Endothelial cell of umbilical vein (primary cell): ENCODE data around the gene CDC7. TPM values are rescaled to one million over a fixed set of nuclear protein-coding genes. Genes with fewer than 3 reads are reported as not detected.

Experiments
- Bru-seq: library from RNA; stranded (reverse); fragments of 400-500 nt; gene quantifications from one replicate; lab custom pipeline; 2021; lab: Mats Ljungman, UMichigan
- BruChase-seq, 2 experiments: library from RNA; stranded (reverse); fragments of 400-500 nt; gene quantifications; one replicate each; lab custom pipeline; 2021; lab: Mats Ljungman, UMichigan
- BruUV-seq: library from RNA; stranded (reverse); fragments of 400-500 nt; replicated peaks from 2 replicates; lab custom pipeline; 2021; lab: Mats Ljungman, UMichigan
- CTCF ChIA-PET: fragments of 300-600, 350-600 bp; sonication (Branson Sonifier 250); formaldehyde crosslinking; loops from one replicate; lab custom pipeline; 2021; ENCODE audit warnings: antibody characterized with exemption, inconsistent platforms; lab: Charles Lee
- POLR2A ChIA-PET: fragments of 300-600, 350-600 bp; sonication (Branson Sonifier 250); formaldehyde crosslinking; loops from one replicate; lab custom pipeline; 2021; ENCODE audit warnings: antibody characterized with exemption, inconsistent platforms; lab: Charles Lee
- DNase-seq: peaks from one replicate; pipeline ENCODE4 v3.0.0-alpha.2; 2011; ENCODE audit warnings: low read depth, low spot score
- FAIRE-seq: peaks from 2 replicates; lab custom pipeline; 2011; peaks lifted over from hg19 to GRCh38; lab: Jason Lieb, UNC
- H2AFZ ChIP-seq: 2 replicates; pipeline ENCODE4 v1.6.0; 2012; ENCODE audit warnings: low read depth, low read length, control low read depth, inconsistent platforms
- H3K27ac ChIP-seq: 2 replicates; pipeline ENCODE4 v1.5.1; 2011; ENCODE audit warnings: low read depth, mild to moderate bottlenecking, control low read depth, low read length, moderate library complexity; ENCODE audit not compliant: insufficient read depth
- H3K27me3 ChIP-seq, 2 experiments: 2 replicates each; pipeline versions ENCODE4 v1.6.0 to v1.6.1; 2011; ENCODE audit warnings: low read length in 2 of 2, mixed read lengths in 1 of 2; ENCODE audit not compliant: control insufficient read depth in 2 of 2, insufficient read depth in 2 of 2
- H3K36me3 ChIP-seq, 2 experiments: 2 replicates in 1 of 2; 3 replicates in 1 of 2; pipeline ENCODE4 v1.5.1; 2011; ENCODE audit warnings: low read length in 2 of 2, mild to moderate bottlenecking in 1 of 2, moderate library complexity in 1 of 2; ENCODE audit not compliant: control insufficient read depth in 2 of 2, insufficient read depth in 2 of 2; ENCODE audit errors: extremely low read depth in 1 of 2
- H3K4me1 ChIP-seq: 3 replicates; pipeline ENCODE4 v1.5.1; 2011; ENCODE audit warnings: mild to moderate bottlenecking, low read length; ENCODE audit not compliant: control insufficient read depth, insufficient read depth; ENCODE audit errors: extremely low read depth
- H3K4me2 ChIP-seq: 2 replicates; pipeline ENCODE4 v1.6.1; 2011; ENCODE audit warnings: low read length, control low read depth, mixed read lengths; ENCODE audit not compliant: insufficient read depth
- H3K4me3 ChIP-seq, 3 experiments: fragments of 200-600 bp in 1 of 3; sonication (generic), shearing (Covaris generic) in 1 of 3; replicated peaks in 1 of 3; 2 replicates each; pipeline ENCODE4 v1.5.1; 2011 to 2016; ENCODE audit warnings: control low read depth in 3 of 3, low read length in 3 of 3, mild to moderate bottlenecking in 2 of 3, inconsistent platforms in 1 of 3, low read depth in 1 of 3, moderate library complexity in 1 of 3; ENCODE audit not compliant: insufficient read depth in 1 of 3
- H3K79me2 ChIP-seq: 2 replicates; pipeline ENCODE4 v1.6.0; 2012; ENCODE audit warnings: low read length, inconsistent platforms; ENCODE audit not compliant: control insufficient read depth, insufficient read depth
- H3K9ac ChIP-seq: replicated peaks from 2 replicates; pipeline ENCODE3; 2011; ENCODE audit warnings: low read length, control low read depth; ENCODE audit not compliant: insufficient read depth; ENCODE audit errors: extremely low read depth
- H3K9me1 ChIP-seq: replicated peaks from 3 replicates; pipeline ENCODE4 v1.6.0; 2011; ENCODE audit warnings: mild to moderate bottlenecking, low read length; ENCODE audit not compliant: control insufficient read depth, insufficient read depth; ENCODE audit errors: extremely low read depth
- H3K9me3 ChIP-seq: replicated peaks from 2 replicates; pipeline ENCODE4 v1.5.1; 2012; ENCODE audit warnings: low read length, inconsistent platforms; ENCODE audit not compliant: control insufficient read depth, insufficient read depth
- H4K20me1 ChIP-seq: replicated peaks from 2 replicates; pipeline ENCODE3; 2011; ENCODE audit warnings: mild to moderate bottlenecking, low read length; ENCODE audit not compliant: control insufficient read depth, insufficient read depth; ENCODE audit errors: extremely low read depth
- CTCF ChIP-seq, 2 donors: IDR thresholded peaks; 1 replicate in 1 of 2; 2 replicates in 1 of 2; pipeline ENCODE4 v1.5.1; 2011; ENCODE audit warnings: low read length in 2 of 2, mild to moderate bottlenecking in 2 of 2, moderate library complexity in 2 of 2, control low read depth in 1 of 2, inconsistent platforms in 1 of 2, low read depth in 1 of 2; ENCODE audit not compliant: insufficient read depth in 1 of 2; ENCODE audit errors: extremely low read depth in 1 of 2
- EZH2 ChIP-seq: IDR thresholded peaks from 2 replicates; pipeline ENCODE4 v1.6.1; 2012; ENCODE audit warnings: borderline replicate concordance, low read depth, mild to moderate bottlenecking, moderate library complexity, low read length, inconsistent platforms; ENCODE audit not compliant: severe bottlenecking
- FOS ChIP-seq: IDR thresholded peaks from 2 replicates; pipeline ENCODE4 v1.6.1; 2011; ENCODE audit warnings: mild to moderate bottlenecking, low read length, moderate library complexity, borderline replicate concordance; ENCODE audit not compliant: insufficient read depth
- JUN ChIP-seq: IDR thresholded peaks from 2 replicates; pipeline ENCODE4 v1.6.1; 2011; ENCODE audit warnings: borderline replicate concordance, low read depth; ENCODE audit not compliant: insufficient read length, insufficient read depth
- MAX ChIP-seq: IDR thresholded peaks from 2 replicates; pipeline ENCODE4 v1.6.1; 2011; ENCODE audit not compliant: insufficient read depth, insufficient read length
- POLR2A ChIP-seq: IDR thresholded peaks from 2 replicates; pipeline ENCODE4 v1.6.1; 2012; ENCODE audit warnings: low read depth, mild to moderate bottlenecking, control low read depth, low read length
- POLR2AphosphoS5 ChIP-seq: IDR thresholded peaks from 2 replicates; pipeline ENCODE4 v1.6.1; 2012; ENCODE audit warnings: low read depth, mild to moderate bottlenecking, control low read depth, low read length, moderate library complexity; ENCODE audit not compliant: insufficient read depth
- dilution Hi-C: fragments of 300-500 bp; cut with MboI; formaldehyde crosslinking; loops from one replicate; pipeline ENCODE4 v1.15.0; 2019; ENCODE audit warnings: low sequenced_read_pairs; ENCODE audit not compliant: extremely low pct_ligation_motif_present
- intact Hi-C: fragments of 100-400 bp; cut with micrococcal nuclease; formaldehyde crosslinking; loops from one replicate; pipeline ENCODE4 v1.10.0; 2022
- long read RNA-seq: library from polyadenylated mRNA; stranded (forward); transcript quantifications from one replicate; pipeline ENCODE4 v2.0.0, GENCODE V29; 2021
- polyA minus RNA-seq, 3 experiments: library from RNA; depleted of rRNA, polyadenylated mRNA; stranded (reverse); fragments of >200 nt; gene quantifications; 1 replicate in 1 of 3; 2 replicates in 2 of 3; pipeline ENCODE4 v1.2.3, GENCODE V29; 2011
- polyA plus RNA-seq, 4 experiments: library from polyadenylated mRNA; depleted of rRNA in 3 of 4; stranded (reverse) in 3 of 4; unstranded in 1 of 4; fragments of >200 nt; gene quantifications; 2 replicates each; pipeline versions ENCODE4 v1.2.1 to v1.2.3, GENCODE V29; 2011 to 2012; ENCODE audit warnings: missing spikeins in 1 of 4
- total RNA-seq: library from RNA; stranded (reverse); gene quantifications from 2 replicates; pipeline ENCODE4 v1.2.3, GENCODE V29; 2021

The CDC7 gene
- 11.7 and 13.4 TPM in 2 replicates for total RNA-seq
- polyA plus RNA-seq = 2.3 and 3.9 TPM in 2 replicates
- 5.2 and 6.6 TPM in 2 replicates for polyA plus RNA-seq (2011; cell fraction: cytosol; rRNA removed)
- polyA plus RNA-seq (2011; cell fraction: nucleus; rRNA removed) = 13.5 and 20.5 TPM in 2 replicates
- polyA plus RNA-seq (2012) = 4.7 and 7.4 TPM in 2 replicates
- polyA minus RNA-seq = 5.5 and 6.4 TPM in 2 replicates
- polyA minus RNA-seq (2011; cell fraction: cytosol; rRNA and poly(A)+ RNA removed) = 20.5 TPM
- polyA minus RNA-seq (2011; cell fraction: nucleus; rRNA and poly(A)+ RNA removed) = 5.2 and 7.6 TPM in 2 replicates
- percentile 82 among the genes with signal in this experiment for Bru-seq, nascent RNA
- BruChase-seq, experiment 1, labeled RNA remaining after a 6-hour chase = percentile 75 among the genes with signal in this experiment
- percentile 84 among the genes with signal in this experiment for BruChase-seq, experiment 2, labeled RNA remaining after a 2-hour chase
- long read RNA-seq, transcript CDC7-201 (12 exons, 3,173 nt) = major isoform, 14 of 33 reads
- long read RNA-seq, partial matches to known transcripts = 5 of 33 reads
- long read RNA-seq, other reads (novel, unspliced or antisense) = 14 of 33 reads

- Histone ChIP-seq H3K36me3 (no peaks in the 10 kb centered on the region), H3K9ac (peak within 1 kb of the TSS; percentile 93), H3K4me3 (peak within 1 kb of the TSS; percentile 60 to 89 (median 62)), H3K4me1 (peaks cover 16% of the 10 kb centered on the region), H3K9me3 (no peaks in the 10 kb centered on the region), H3K79me2 (peaks cover 16% of the 10 kb centered on the region), H3K27me3 (no peaks in the 10 kb centered on the region), H3K4me2 (peak within 1 kb of the TSS; percentile 88), H4K20me1 (no peaks in the 10 kb centered on the region), H2AFZ (peak within 1 kb of the TSS; percentile 100), H3K27ac (peak within 1 kb of the TSS; percentile 91), H3K9me1 (no peaks in the 10 kb centered on the region)
- DNase-seq = peak; percentile 96
- dilution Hi-C loops = no loop called here
- FAIRE-seq = peak; percentile 98
- intact Hi-C loops = loop anchor here (1.0 to 5.0 kb wide), 6 partner anchors 60 to 796 kb away; partner anchors contain the start of genes GLMN, HFM1 and RPAP2
- TF ChIP-seq POLR2AphosphoS5 (peak; percentile 62), POLR2A (peak; percentile 61), EZH2 (no peak), CTCF (IDR thresholded peaks at IDR 0.05; ENCODE audit: extremely low read depth in 1 of 2, insufficient read depth in 1 of 2, low read depth in 1 of 2, low read length in 2 of 2) (peak; percentile 51 to 54), FOS (no peak), MAX (peak; percentile 19), JUN (no peak)
- BruUV-seq = TSS peak; percentile 43
- ChIA-PET CTCF (interaction anchor here (1.0 to 3.5 kb wide), 11 partner anchors 11 to 425 kb away, joined by 3 to 21 read pairs (median 4); partner anchors contain the start of genes HFM1 and TGFBR3), POLR2A (no interaction called here)
These were observed at the start of gene CDC7 for GRCh38 chr1:91500756-91501522. Gene CDC7 (plus strand): TSS chr1:91500851. CDS start chr1:91501717, 866 bp downstream.
